Peyer's patch (tissue), 4 donors: ENCODE data around the gene ATF2.

Source experiments
- CTCF ChIP-seq, 6 experiments: fragments of 450-650 bp in 4 of 6; fragments of 200-600 bp in 2 of 6; sonication (generic) in 1 of 6; IDR thresholded peaks; one replicate each; pipeline ENCODE4 v1.5.1; 2017 to 2019; ENCODE audit warnings: antibody characterized with exemption in 6 of 6, mild to moderate bottlenecking in 3 of 6, moderate library complexity in 1 of 6
- POLR2A ChIP-seq, 2 donors: fragments of 450-650 bp; IDR thresholded peaks; one replicate each; pipeline ENCODE4 v1.5.1; 2017; ENCODE audit warnings: antibody characterized with exemption in 2 of 2, mild to moderate bottlenecking in 2 of 2, moderate library complexity in 2 of 2

DNA sequence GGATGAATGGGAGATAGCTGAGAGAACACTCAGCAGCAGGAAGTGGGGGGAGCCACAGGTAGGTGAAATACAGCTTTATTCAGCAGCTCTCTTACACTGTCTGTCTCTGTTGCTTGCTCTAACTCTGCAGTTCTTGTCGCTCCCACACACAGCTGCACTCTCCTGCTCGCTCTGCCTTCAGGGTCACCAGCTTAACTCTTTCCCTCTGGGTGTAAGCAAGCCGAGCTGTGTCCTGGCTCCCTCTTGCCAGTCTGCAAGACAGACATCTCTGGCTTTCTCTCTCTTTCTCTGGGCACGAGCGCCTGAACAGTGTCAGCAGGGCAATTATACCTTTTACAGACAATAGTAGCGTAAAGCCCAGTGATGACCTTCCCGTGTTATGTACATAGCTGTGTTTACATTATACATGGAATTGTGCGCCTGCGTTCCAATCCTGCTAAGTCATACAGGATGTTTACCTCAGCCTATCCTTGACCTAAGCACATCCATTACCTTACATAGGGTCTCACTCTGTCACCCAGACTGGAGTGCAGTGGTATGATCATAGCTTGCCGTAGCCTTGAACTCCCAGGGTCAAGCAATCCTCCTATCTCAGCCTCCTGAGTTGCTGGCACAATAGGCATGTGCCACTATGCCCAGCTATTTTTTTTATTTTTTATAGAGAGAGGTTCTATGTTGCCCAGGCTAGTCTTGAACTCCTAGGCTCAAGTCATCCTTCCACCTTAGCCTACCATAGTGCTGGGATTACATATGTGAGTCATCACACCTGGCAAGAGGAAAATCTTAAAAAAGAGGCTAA, 105.0 kb downstream of the ATF2 start:
- TF ChIP-seq CTCF (IDR thresholded peaks at IDR 0.05) (no peak), POLR2A (IDR thresholded peaks at IDR 0.05) (no peak)
